Motor neuron (in vitro differentiated cells): ENCODE results near the gene CBL. TPM values are rescaled to one million over a fixed set of nuclear protein-coding genes. Genes with fewer than 3 reads are reported as not detected.

ENCODE experiments used
- ATAC-seq, 8 experiments: fragments of 200-7000 bp; cut with Tn5 transposase; replicated peaks in 6 of 8; 2 replicates each; pipeline ENCODE4 v1.8.0; 2021; ENCODE audit warnings: mild to moderate bottlenecking in 8 of 8, moderate library complexity in 8 of 8
- H3K27ac ChIP-seq, 2 donors: fragments of 250-450 bp; sonication (Bioruptor Pico); 2 replicates each; pipeline ENCODE4 v1.9.0; 2021; ENCODE audit warnings: antibody characterized with exemption in 2 of 2, mild to moderate bottlenecking in 2 of 2, moderate library complexity in 1 of 2
- H3K4me1 ChIP-seq, 2 donors: fragments of 250-450 bp; sonication (Bioruptor Pico); replicated peaks in 1 of 2; 2 replicates each; pipeline ENCODE4 v1.6.1; 2021; ENCODE audit warnings: antibody characterized with exemption in 2 of 2, mild to moderate bottlenecking in 2 of 2, moderate library complexity in 1 of 2
- H3K4me3 ChIP-seq, 5 donors: fragments of 250-450 bp; sonication (Bioruptor Pico); 2 replicates each; pipeline ENCODE4 v1.9.0; 2021; ENCODE audit warnings: antibody characterized with exemption in 5 of 5, mild to moderate bottlenecking in 5 of 5, moderate library complexity in 4 of 5
- WGBS, 10 experiments: fragments of 450-650 bp; shearing (Covaris generic); methylation state at CpG; one replicate each; pipeline ENCODE4 v1.0.0; 2022; 5-methylcytosine and 5-hydroxymethylcytosine counted together
- in situ Hi-C, 9 experiments: fragments of 400-800 bp; cut with MboI; loops; one replicate each; pipeline ENCODE4 v1.15.0; 2021; ENCODE audit warnings: low sequenced_read_pairs in 9 of 9, low pct_unique_long_range_greater_than_20kb in 2 of 9; ENCODE audit not compliant: unreplicated experiment in 9 of 9
- total RNA-seq, 8 experiments: library from RNA; unstranded; fragments of 300-600 nt; gene quantifications; 2 replicates each; pipeline versions ENCODE4 v1.2.3 to v1.2.4, GENCODE V29; 2022

CBL gene
- total RNA-seq, 8 experiments from 2014 or later: 5.1 to 19.3 (median 13.9) TPM

- 0 to 40% (median 4%) methylated on average over 1 to 11 of the region's 17 CpGs; no CpG with 5 or more reads in 4 of the 10 experiments for WGBS, 10 experiments
- peaks cover 29 to 47% of the 10 kb centered on the region in 2 donors for H3K4me1 ChIP-seq
- H3K27ac ChIP-seq: no peak overlapping the region
- ATAC-seq: peak; percentile 24 to 52 (median 40)
- peak overlapping the region in 4 of 5 donors; percentile 5 to 11 (median 10) for H3K4me3 ChIP-seq
- in situ Hi-C loops: loop anchor here in 2 of 9 experiments (10.0 to 25.0 kb wide), 2 partner anchors 226 to 234 kb away; partner anchors contain the start of genes C2CD2L (in 2 of the 2), DPAGT1 (in 2 of the 2) and HINFP (in 1 of the 2)
Observed at GRCh38 chr11:119338318-119338890, 132.3 kb downstream of the CBL start.

GRCh38 chr11:119338965-119339588, 132.9 kb downstream of the CBL start:
- in situ Hi-C loops: loop anchor here in 2 of 9 experiments (10.0 to 25.0 kb wide), 2 partner anchors 227 to 234 kb away; partner anchors contain the start of genes C2CD2L (in 2 of the 2), DPAGT1 (in 2 of the 2) and HINFP (in 1 of the 2)
- H3K4me3 ChIP-seq: peak overlapping the region in 1 of 5 donors; percentile 39
- no peak overlapping the region for H3K27ac ChIP-seq
- WGBS, 10 experiments: 17 to 100% (median 60%) methylated on average over 1 to 5 of the region's 11 CpGs; no CpG with 5 or more reads in 3 of the 10 experiments
- no peak for ATAC-seq
- H3K4me1 ChIP-seq: peaks cover 26 to 47% of the 10 kb centered on the region in 2 donors

GRCh38 chr11:119339589-119340334, 133.6 kb downstream of the CBL start:
- Histone ChIP-seq H3K4me1 (peaks cover 26 to 47% of the 10 kb centered on the region in 2 donors), H3K4me3 (peak overlapping the region; percentile 19 to 39 (median 35)), H3K27ac (peak overlapping the region in 1 of 2 donors; percentile 4)
- ATAC-seq: peak; percentile 50 to 79 (median 64)
- in situ Hi-C loops: loop anchor here in 2 of 9 experiments (10.0 to 25.0 kb wide), 2 partner anchors 227 to 235 kb away; partner anchors contain the start of genes C2CD2L (in 2 of the 2), DPAGT1 (in 2 of the 2) and HINFP (in 1 of the 2)
- WGBS, 10 experiments: 8 to 21% methylated on average over 2 to 21 of the region's 86 CpGs; no CpG with 5 or more reads in 8 of the 10 experiments

- peaks cover 21 to 42% of the 10 kb centered on the region in 2 donors for H3K4me1 ChIP-seq
- ATAC-seq: peak; percentile 36 to 65 (median 50)
- H3K4me3 ChIP-seq: peak within 1 kb of the TSS; percentile 19 to 39 (median 35)
- 60 to 75% (median 67%) methylated on average over 1 of the region's 53 CpGs; no CpG with 5 or more reads in 7 of the 10 experiments for WGBS, 10 experiments
- H3K27ac ChIP-seq: peak within 1 kb of the TSS in 1 of 2 donors; percentile 4
- in situ Hi-C loops: loop anchor here in 1 of 9 experiments (25.0 kb wide), 1 partner anchor 228 kb away; the partner anchor contains the start of genes C2CD2L, DPAGT1 and HINFP
Observed at GRCh38 chr11:119340335-119341221, 134.4 kb downstream of the CBL start, which contains the start of gene C1QTNF5. TSS of gene C1QTNF5 (minus strand) at chr11:119340883. CDS start at chr11:119340397, 486 bp downstream.

- ATAC-seq: no peak
- WGBS, 10 experiments: 24 to 100% (median 78%) methylated on average over 1 to 6 of the region's 16 CpGs; no CpG with 5 or more reads in 4 of the 10 experiments
- in situ Hi-C loops: loop anchor here in 1 of 9 experiments (25.0 kb wide), 1 partner anchor 229 kb away; the partner anchor contains the start of genes C2CD2L, DPAGT1 and HINFP
- peaks cover 21 to 42% of the 10 kb centered on the region in 2 donors for H3K4me1 ChIP-seq
- no peak overlapping the region for H3K27ac ChIP-seq
- no peak overlapping the region for H3K4me3 ChIP-seq
Observed at GRCh38 chr11:119341222-119342022, 135.3 kb downstream of the CBL start.

DNA sequence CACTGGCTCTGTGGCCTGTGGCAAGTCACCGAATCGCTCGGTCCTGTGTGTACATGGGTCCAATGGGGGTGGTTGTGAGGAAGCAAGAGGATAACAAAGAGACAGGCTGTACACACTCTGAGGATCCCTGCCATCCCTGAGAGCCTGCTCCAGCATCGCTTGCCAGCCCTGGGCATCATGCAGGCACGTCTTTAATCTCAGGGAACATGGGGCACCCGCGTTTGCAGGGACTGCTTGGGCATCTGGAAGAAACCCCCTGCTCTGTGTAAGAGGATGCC, 135.8 kb downstream of the CBL start:
- no peak overlapping the region for H3K27ac ChIP-seq
- H3K4me3 ChIP-seq: no peak overlapping the region
- ATAC-seq: no peak
- in situ Hi-C loops: loop anchor here in 1 of 9 experiments (25.0 kb wide), 1 partner anchor 230 kb away; the partner anchor contains the start of genes C2CD2L, DPAGT1 and HINFP
- 64 to 100% (median 80%) methylated on average over 2 to 5 of the region's 7 CpGs; no CpG with 5 or more reads in 6 of the 10 experiments for WGBS, 10 experiments
- H3K4me1 ChIP-seq: peaks cover 21 to 42% of the 10 kb centered on the region in 2 donors

GRCh38 chr11:119342362-119343130, 136.4 kb downstream of the CBL start:
- H3K4me1 ChIP-seq: peaks cover 15 to 37% of the 10 kb centered on the region in 2 donors
- ATAC-seq: no peak
- H3K4me3 ChIP-seq: no peak overlapping the region
- WGBS, 10 experiments: 40 to 60% (median 57%) methylated on average over 1 to 3 of the region's 10 CpGs; no CpG with 5 or more reads in 7 of the 10 experiments
- no peak overlapping the region for H3K27ac ChIP-seq
- in situ Hi-C loops: loop anchor here in 1 of 9 experiments (25.0 kb wide), 1 partner anchor 230 kb away; the partner anchor contains the start of genes C2CD2L, DPAGT1 and HINFP

GRCh38 chr11:119343726-119344125, 137.6 kb downstream of the CBL start:
- no peak overlapping the region for H3K27ac ChIP-seq
- 40 to 80% (median 74%) methylated on average over 1 to 3 of the region's 7 CpGs; no CpG with 5 or more reads in 7 of the 10 experiments for WGBS, 10 experiments
- H3K4me3 ChIP-seq: no peak overlapping the region
- in situ Hi-C loops: loop anchor here in 1 of 9 experiments (25.0 kb wide), 1 partner anchor 231 kb away; the partner anchor contains the start of genes C2CD2L, DPAGT1 and HINFP
- peaks cover 3 to 25% of the 10 kb centered on the region in 2 donors for H3K4me1 ChIP-seq
- ATAC-seq: no peak

DNA sequence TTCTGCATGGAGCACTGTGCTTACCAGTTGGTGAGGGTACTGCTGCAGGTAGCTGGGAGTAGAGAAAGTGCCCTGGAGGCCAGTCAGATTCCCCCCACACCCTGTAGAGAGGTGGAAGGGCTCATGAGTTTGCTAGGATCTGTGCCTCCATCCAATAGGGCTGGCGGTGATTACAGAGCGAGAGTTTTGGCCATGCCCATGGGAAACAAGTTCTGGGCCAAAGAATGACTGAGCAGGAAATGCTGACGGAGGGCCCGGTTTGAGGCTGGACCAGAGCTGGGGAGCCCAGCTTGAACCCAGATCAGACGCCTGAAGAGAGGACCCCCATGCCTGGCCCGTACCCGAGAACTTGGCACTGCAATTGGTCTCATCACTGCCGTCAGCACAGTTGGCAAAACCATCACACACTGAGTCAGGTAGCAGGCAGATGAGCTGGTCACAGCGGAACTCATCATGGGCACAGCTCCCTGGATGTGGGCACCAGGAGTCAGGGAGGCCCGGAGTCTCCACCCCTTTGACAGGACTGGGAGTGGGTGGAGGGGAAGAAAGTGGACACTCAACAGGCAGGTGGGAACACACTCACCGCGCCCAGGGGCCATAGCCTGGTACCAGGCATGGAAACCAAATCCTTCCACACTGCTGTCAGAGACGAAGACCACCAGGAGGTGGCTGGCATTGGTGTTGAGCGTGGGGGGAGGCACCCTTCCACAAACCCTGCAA, 138.3 kb downstream of the CBL start:
- WGBS, 10 experiments: 0 to 100% (median 67%) methylated on average over 1 to 4 of the region's 14 CpGs; no CpG with 5 or more reads in 5 of the 10 experiments
- in situ Hi-C loops: loop anchor here in 1 of 9 experiments (25.0 kb wide), 1 partner anchor 232 kb away; the partner anchor contains the start of genes C2CD2L, DPAGT1 and HINFP
- H3K27ac ChIP-seq: no peak overlapping the region
- H3K4me3 ChIP-seq: no peak overlapping the region
- no peak for ATAC-seq
- peaks cover 0 to 19% of the 10 kb centered on the region in 2 donors for H3K4me1 ChIP-seq

GRCh38 chr11:119345685-119346084, 139.5 kb downstream of the CBL start:
- in situ Hi-C loops: loop anchor here in 1 of 9 experiments (25.0 kb wide), 1 partner anchor 233 kb away; the partner anchor contains the start of genes C2CD2L, DPAGT1 and HINFP
- Histone ChIP-seq H3K4me3 (no peak overlapping the region), H3K4me1 (peaks cover 0 to 9% of the 10 kb centered on the region in 2 donors), H3K27ac (no peak overlapping the region)
- ATAC-seq: no peak
- WGBS, 10 experiments: 20 to 60% methylated on average over 1 to 4 of the region's 12 CpGs; no CpG with 5 or more reads in 8 of the 10 experiments
